A673 (cell line): ENCODE results near the gene CRYGD.

Experiments
- CTCF ChIP-seq: fragments of 300-800, 200-600 bp; sonication (generic); conservative IDR thresholded peaks from 2 replicates; pipeline ENCODE4 v1.5.1; 2017; ENCODE audit warnings: low read depth, mild to moderate bottlenecking, antibody characterized with exemption, low read length, moderate library complexity, mixed read lengths
- EZH2 ChIP-seq: fragments of 200-600 bp; sonication (generic); IDR thresholded peaks from 2 replicates; pipeline ENCODE4 v1.6.1; 2017; ENCODE audit warnings: borderline replicate concordance, low read depth, mild to moderate bottlenecking, mixed read lengths, antibody characterized with exemption, low read length; ENCODE audit not compliant: poor library complexity, severe bottlenecking

DNA sequence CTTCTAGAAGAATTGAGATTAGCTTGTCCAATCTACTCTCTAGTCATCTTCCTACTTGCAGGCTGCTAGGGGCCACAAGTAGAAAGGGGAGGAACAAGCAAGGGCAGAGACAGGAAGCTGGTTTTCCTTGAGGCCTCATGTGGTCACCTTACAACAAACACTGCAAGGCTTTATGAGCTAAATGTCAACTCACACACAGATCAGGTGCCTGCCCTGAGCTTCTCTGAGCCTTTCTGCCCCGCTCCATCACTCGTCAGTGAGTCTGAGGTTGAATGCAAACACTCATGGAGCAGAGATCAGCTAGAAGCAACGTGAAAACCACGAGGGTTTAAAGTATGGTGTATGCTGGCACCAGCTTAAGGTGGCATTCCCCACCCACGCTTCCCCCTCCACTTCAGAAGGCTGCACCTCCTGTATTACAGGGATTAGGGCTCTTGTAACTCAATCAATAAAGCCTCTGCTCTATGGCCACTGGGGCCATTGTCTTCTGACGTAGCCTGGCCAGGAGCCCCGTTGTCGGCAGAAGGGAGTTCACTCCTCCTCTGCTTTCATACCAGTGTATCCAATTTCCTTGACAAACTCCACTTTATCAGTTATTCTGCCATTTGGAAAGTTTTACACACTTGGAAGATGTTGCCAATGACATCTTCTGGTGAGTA is 10.7 kb upstream of the CRYGD start:
- TF ChIP-seq CTCF (no peak), EZH2 (no peak)
